M059J (cell line): Measurements from ENCODE around the gene EPB41L5. TPM values are rescaled to one million over a fixed set of nuclear protein-coding genes. Genes with fewer than 3 reads are reported as not detected.

ENCODE experiments used
- DNase-seq: peaks from one replicate; pipeline ENCODE4 v3.0.0-alpha.2; 2012; ENCODE audit warnings: low read depth
- total RNA-seq: library from RNA; depleted of rRNA; stranded (reverse); fragments of >200 nt; shearing (Covaris generic); gene quantifications from 2 replicates; pipeline ENCODE4 v1.2.3, GENCODE V29; 2014; rRNA removed

Gene EPB41L5
- total RNA-seq, 1 experiment from 2014 or later = 5.8 TPM

- DNase-seq = no peak
Measured at GRCh38 chr2:120224735-120225548, 212.1 kb downstream of the EPB41L5 start.

- no peak for DNase-seq
Measured at GRCh38 chr2:120225549-120226065, 212.7 kb downstream of the EPB41L5 start.

DNA sequence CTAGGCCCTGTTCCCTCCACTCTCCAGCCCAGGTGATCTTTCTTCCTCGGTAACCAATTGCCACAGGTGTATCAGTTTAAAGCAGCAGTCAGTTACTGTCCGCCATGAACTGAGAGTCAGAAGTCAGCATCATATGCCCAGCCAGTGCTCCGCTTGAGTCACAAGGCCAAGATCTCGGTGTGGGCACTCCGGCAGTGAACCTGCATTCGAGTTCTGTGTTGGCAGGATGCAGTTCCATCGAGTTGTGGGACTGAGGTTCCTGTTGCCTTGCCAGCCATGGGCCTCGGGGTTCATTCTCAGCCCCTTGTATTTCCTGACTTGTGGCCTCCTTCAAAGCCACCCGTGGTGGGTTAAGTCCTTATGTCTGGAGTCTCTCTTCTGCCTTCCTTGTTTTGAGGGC lies 213.4 kb downstream of the EPB41L5 start:
- no peak for DNase-seq

DNA sequence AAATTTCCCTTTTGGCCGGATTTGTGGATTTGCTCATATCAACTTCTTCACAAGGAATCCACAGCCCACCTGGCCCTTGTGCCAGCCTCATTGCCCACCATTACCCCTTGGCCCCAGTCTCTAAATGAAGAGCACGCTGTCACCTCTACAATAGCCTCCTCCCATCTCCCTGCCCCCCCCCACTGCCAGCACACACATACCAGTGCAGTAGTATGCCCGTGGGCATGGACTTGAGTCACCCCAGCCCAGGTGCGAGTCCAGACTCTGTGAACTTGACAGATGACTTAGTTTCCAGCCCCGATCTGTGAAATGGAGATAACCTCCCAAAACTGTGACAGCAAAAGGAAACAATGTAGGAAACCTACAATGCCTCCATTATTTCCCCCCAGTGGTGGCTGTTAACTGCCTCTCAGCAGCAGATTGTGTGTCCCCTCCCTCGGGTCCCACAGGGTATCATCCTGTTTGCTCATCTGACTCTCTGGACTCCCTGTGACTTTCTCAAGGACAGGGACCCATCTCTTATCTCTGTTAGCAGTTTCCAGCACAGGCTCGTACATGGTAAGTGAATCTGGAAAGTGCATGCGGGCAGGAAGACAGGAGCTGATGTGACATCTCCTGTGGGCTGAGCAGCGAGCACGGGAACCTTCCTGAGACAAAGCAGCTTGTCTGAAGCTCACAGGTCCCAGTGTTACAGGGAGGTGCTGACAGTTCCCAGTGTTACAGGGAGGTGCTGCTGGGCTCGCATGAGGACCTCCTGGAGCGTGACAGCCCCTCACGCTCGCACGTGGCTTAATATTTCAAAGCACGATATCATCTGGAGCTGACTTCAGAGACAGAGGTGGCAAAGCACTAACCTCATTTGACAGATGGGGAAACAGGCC lies 214.5 kb downstream of the EPB41L5 start:
- DNase-seq = peak; percentile 44

DNA sequence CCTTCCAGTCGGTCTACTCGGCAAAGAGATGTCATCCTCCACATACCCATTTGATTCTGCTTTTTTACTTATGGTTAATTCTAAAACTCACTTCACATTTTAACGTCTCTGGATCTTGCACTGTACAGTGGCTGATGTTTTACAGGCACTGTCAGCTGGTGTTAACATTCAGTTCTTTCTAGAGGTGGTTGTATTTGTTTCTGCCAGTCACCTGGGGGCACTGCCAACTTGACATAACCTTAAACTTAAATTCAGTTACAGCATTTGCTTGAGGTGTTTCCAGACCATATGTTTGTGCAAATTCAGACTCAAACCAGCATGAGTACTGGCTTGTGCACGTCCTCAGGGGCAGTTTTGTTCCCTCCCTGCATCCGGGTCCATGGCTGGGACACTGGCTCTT lies 215.6 kb downstream of the EPB41L5 start:
- peak; percentile 48 for DNase-seq

Other genes with a start within 250 kb of the EPB41L5 start
- 22.3 and 32.6 TPM in 2 replicates for gene TMEM185B, start 210.3 kb downstream of the EPB41L5 start, total RNA-seq
- 88.1 and 92.1 TPM in 2 replicates for gene RALB, start 239.8 kb downstream of the EPB41L5 start, total RNA-seq